ENCODE data around the gene TXNDC8.

GRCh38 chr9:110344821-110345220, 7.2 kb upstream of the TXNDC8 start:
- TF ChIP-seq, protein P1, sequence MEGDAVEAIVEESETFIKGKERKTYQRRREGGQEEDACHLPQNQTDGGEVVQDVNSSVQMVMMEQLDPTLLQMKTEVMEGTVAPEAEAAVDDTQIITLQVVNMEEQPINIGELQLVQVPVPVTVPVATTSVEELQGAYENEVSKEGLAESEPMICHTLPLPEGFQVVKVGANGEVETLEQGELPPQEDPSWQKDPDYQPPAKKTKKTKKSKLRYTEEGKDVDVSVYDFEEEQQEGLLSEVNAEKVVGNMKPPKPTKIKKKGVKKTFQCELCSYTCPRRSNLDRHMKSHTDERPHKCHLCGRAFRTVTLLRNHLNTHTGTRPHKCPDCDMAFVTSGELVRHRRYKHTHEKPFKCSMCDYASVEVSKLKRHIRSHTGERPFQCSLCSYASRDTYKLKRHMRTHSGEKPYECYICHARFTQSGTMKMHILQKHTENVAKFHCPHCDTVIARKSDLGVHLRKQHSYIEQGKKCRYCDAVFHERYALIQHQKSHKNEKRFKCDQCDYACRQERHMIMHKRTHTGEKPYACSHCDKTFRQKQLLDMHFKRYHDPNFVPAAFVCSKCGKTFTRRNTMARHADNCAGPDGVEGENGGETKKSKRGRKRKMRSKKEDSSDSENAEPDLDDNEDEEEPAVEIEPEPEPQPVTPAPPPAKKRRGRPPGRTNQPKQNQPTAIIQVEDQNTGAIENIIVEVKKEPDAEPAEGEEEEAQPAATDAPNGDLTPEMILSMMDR (conservative IDR thresholded peaks at IDR 0.05; ENCODE audit: low read length) = no peak
- TF ChIP-seq EZH2phosphoT487 (IDR thresholded peaks at IDR 0.05; ENCODE audit: borderline replicate concordance) = no peak
